SH-SY5Y (cell line): ENCODE measurements around the gene PDF.

Experiments used
- GATA2 ChIP-seq: IDR thresholded peaks from 2 replicates; pipeline ENCODE4 v1.6.1; 2011; ENCODE audit warnings: mild to moderate bottlenecking, low read depth, low read length
- GATA3 ChIP-seq: IDR thresholded peaks from 2 replicates; pipeline ENCODE4 v1.6.1; 2011; ENCODE audit warnings: low read depth, mild to moderate bottlenecking, low read length, moderate library complexity

DNA sequence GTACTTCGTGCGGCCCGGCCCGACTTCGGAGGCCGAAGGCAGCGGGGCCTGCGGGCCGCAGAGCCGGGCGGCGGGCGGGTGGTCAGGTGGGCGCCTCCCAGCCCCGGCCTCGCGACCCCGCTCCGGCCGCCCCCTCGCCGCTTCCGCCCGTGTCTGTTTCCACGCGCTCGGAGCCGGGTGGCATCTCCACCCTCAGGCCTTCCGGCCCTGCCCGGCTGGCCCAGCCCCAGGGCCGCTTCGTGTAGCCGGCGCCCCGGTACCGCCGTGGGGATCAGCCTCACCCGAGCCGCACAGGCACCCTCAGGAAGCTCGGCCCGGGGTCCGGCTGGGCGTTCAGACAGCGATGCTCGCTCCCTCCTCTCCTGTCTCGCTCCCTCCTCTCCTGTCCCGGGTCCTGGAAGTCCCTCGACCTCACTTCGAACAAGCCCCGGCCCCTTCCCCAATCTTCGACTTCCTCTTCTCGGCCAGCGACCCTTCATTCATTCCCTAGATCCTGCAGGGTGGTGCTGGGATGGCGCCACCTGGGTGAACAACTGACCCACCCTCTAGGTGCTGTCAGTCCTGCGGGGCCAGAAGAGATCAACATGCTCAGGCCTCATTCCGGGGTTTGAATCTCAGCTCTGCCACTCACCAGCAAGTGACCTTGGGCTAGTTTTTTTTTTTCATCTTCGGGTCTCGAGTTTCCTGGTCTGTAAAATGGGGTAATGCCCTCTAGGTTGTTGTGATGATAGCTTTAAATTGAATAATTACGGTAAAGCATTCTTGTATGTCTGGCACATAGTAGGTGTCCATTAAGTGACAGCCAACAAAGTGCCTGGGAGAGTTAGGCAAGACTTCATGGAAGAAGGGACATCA, 18.6 kb downstream of the PDF start:
- TF ChIP-seq GATA2 (no peak), GATA3 (no peak)
